ENCODE results near the gene LARP1.

- TF ChIP-seq, protein P1, sequence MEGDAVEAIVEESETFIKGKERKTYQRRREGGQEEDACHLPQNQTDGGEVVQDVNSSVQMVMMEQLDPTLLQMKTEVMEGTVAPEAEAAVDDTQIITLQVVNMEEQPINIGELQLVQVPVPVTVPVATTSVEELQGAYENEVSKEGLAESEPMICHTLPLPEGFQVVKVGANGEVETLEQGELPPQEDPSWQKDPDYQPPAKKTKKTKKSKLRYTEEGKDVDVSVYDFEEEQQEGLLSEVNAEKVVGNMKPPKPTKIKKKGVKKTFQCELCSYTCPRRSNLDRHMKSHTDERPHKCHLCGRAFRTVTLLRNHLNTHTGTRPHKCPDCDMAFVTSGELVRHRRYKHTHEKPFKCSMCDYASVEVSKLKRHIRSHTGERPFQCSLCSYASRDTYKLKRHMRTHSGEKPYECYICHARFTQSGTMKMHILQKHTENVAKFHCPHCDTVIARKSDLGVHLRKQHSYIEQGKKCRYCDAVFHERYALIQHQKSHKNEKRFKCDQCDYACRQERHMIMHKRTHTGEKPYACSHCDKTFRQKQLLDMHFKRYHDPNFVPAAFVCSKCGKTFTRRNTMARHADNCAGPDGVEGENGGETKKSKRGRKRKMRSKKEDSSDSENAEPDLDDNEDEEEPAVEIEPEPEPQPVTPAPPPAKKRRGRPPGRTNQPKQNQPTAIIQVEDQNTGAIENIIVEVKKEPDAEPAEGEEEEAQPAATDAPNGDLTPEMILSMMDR (IDR thresholded peaks at IDR 0.05; ENCODE audit: insufficient read depth, low read depth, low read length) = no peak
- no peak for TF ChIP-seq EZH2 (IDR thresholded peaks at IDR 0.05; ENCODE audit: insufficient read depth, low read length)
Observed at GRCh38 chr5:154745349-154745748, 9.8 kb upstream of the LARP1 start.

All from astrocyte (in vitro differentiated cells and primary cell).